Measurements from ENCODE around the gene ZNF654.
"Not testable (repeated sequence)": the region's sequence is repeated elsewhere in the genome, so short reads cannot be mapped to it uniquely, and the experiment has no call there.

The ZNF654 gene

GRCh38 chr3:88075072-88075471 lies 16.0 kb downstream of the ZNF654 start:
- no peak for DNase-seq

- DNase-seq = no peak
Measured at GRCh38 chr3:88075497-88075896, 16.4 kb downstream of the ZNF654 start.

- DNase-seq = no peak
Measured at GRCh38 chr3:88076712-88077111, 17.7 kb downstream of the ZNF654 start.

GRCh38 chr3:88078932-88079331 lies 19.9 kb downstream of the ZNF654 start:
- no peak for DNase-seq

DNA sequence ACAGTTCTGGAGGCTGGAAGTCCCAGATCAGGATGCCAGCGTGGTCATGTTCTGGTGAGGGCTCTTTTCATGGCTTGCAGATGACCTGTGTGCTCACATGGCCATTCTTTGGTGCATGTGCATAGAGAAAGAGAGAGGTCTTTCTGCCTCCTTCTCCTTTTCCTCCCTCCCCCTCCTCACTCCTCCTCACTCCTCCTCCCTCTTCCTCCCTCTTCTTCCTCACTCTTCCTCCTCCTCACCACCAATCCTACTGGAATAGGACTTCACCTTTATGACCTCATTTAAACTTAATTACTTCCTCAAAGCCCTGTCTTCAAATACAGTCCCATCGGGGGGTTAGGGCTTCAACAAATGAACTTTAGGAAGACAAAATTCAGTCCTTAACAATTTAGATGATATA lies 23.8 kb downstream of the ZNF654 start:
- no peak for DNase-seq

GRCh38 chr3:88084097-88084501 lies 25.0 kb downstream of the ZNF654 start:
- DNase-seq = no peak

GRCh38 chr3:88090681-88091080 lies 31.6 kb downstream of the ZNF654 start:
- peak; percentile 19 for DNase-seq

- no peak for DNase-seq
Measured at GRCh38 chr3:88092270-88092669, 33.2 kb downstream of the ZNF654 start.

DNA sequence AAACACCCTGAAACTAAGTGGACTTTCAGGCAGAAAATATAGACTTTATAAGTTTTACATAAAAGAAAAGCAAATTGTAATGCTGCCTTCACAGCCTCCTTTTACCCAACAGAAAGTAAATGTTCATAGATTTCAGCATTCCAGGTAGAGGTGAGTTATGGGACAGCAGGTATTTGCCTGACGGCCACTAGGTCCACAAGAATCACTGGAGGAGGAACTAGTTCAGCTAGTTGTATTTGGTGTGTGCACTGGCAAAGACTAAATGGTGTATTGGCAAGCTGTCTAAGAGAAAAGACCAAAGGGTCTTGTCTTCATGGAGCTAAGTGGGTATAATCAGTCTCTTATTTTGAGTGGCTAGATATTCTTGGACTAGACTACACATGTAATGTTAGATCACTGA lies 34.2 kb downstream of the ZNF654 start:
- no peak for DNase-seq

GRCh38 chr3:88101142-88101541 lies 42.1 kb downstream of the ZNF654 start:
- DNase-seq = no peak

- DNase-seq = no peak
Measured at GRCh38 chr3:88105325-88105724, 46.3 kb downstream of the ZNF654 start.

- DNase-seq = no peak
Measured at GRCh38 chr3:88112289-88112688, 53.2 kb downstream of the ZNF654 start.

GRCh38 chr3:88113311-88114162 lies 54.5 kb downstream of the ZNF654 start:
- peak; percentile 68 for DNase-seq

DNA sequence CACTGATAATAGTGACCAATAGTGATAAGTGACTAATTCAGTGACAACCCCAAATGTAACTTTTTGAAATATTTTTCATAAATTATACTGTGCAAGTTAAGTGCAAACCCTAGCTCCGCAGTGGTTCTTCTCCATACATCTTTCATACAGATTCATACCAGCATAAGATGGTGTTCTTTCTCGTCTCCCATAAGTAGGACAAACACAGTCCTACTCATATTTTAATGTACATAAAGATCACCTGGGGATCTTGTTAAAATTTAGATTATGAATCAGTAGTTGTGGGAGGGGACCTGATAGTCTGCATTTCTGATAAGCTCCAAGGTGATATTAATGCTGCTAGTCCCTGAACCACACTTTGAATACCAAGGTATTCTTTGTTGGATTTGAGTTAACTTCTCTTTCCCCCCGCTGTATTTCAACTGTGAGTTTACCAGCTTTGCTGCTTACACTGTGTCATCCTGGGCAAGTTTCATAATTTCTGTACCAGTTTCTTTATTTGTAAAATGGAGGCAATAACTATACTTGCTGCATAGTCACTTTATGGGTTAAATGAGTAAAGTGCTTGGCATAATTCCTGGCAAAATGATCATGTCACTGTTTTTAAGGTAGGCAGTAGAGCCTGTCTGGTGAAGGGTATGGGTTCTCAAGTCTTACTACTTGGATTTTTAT lies 56.0 kb downstream of the ZNF654 start:
- DNase-seq = no peak

DNA sequence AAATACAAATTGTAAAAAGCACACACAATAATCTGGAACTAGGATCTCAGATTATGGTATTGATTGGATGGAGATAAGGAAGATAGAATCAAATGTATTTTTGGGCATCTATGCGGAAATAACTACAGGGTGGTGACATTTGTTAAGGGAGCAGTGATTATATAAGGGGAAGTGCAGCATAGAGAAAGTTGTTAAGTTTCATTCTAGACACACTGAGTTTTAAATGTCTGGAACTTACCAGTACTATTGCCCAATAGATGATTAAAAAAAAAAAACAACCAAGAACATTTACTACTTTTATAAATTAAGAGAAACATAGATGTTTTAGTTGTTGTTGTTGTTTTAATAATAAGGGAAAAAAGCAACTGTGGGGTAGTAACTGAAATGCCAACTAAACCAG lies 58.6 kb downstream of the ZNF654 start:
- peak; percentile 82 for DNase-seq

GRCh38 chr3:88118603-88119002 lies 59.5 kb downstream of the ZNF654 start:
- not testable (repeated sequence) for DNase-seq

- no peak for DNase-seq
Measured at GRCh38 chr3:88123526-88123925, 64.5 kb downstream of the ZNF654 start.

- no peak for DNase-seq
Measured at GRCh38 chr3:88131695-88132094, 72.6 kb downstream of the ZNF654 start.

DNA sequence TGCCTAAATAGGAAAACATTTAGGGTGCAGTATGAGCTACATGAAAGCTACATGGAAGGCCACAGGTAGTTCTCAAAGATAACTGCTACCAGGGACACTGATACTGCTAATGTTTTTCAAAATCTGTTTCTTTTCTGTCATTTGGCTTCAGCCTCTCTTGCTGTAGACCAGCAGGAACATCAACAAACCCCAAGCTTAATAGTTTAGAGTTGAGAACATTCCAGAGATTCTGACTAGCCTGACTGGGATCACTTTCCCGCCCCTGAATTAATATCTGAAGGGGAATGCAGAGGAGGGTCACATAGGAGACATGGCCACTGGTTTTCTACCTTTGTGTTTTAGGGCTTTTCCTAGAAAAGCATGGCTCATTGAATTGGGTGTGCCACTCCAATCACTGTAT lies 73.8 kb downstream of the ZNF654 start:
- no peak for DNase-seq

GRCh38 chr3:88133711-88134263 lies 74.7 kb downstream of the ZNF654 start:
- DNase-seq = no peak

GRCh38 chr3:88137836-88138235 lies 78.8 kb downstream of the ZNF654 start:
- no peak for DNase-seq

GRCh38 chr3:88141458-88142083 lies 82.5 kb downstream of the ZNF654 start:
- DNase-seq = no peak

GRCh38 chr3:88142094-88142624 lies 83.1 kb downstream of the ZNF654 start:
- no peak for DNase-seq

Data from MV-4-11 (cell line).